IMR-90 (cell line): ENCODE measurements around the gene MTHFSD. TPM values are rescaled to one million over a fixed set of nuclear protein-coding genes. Genes with fewer than 3 reads are reported as not detected.

Experiments
- ATAC-seq: fragments of 200-7000 bp; cut with Tn5 transposase; 2 replicates; pipeline ENCODE4 v1.9.1; 2020; ENCODE audit warnings: low read depth, mild to moderate bottlenecking, moderate library complexity
- BruUV-seq: library from RNA; stranded (reverse); fragments of 400-500 nt; replicated peaks from 2 replicates; lab custom pipeline; 2021; lab: Mats Ljungman, UMichigan
- CTCF ChIA-PET: fragments of 300-600 bp; formaldehyde crosslinking; extraction: SDS; loops from one replicate; lab custom pipeline; 2021; ENCODE audit warnings: antibody characterized with exemption; lab: Yijun Ruan, JAX
- POLR2A ChIA-PET: fragments of 300-600 bp; sonication (Branson Sonifier 250); formaldehyde crosslinking; loops from one replicate; lab custom pipeline; 2022; ENCODE audit warnings: antibody characterized with exemption; ENCODE audit not compliant: unreplicated experiment; lab: Charles Lee
- DNase-seq: peaks from one replicate; pipeline ENCODE4 v3.0.0; 2013
- H2AFZ ChIP-seq: replicated peaks from 2 replicates; pipeline ENCODE3; 2013; ENCODE audit warnings: low read length, mild to moderate bottlenecking; ENCODE audit not compliant: poor library complexity
- H2AK5ac ChIP-seq: 2 replicates; pipeline ENCODE4 v1.6.1; 2013; ENCODE audit warnings: low read depth, low read length, inconsistent platforms
- H2AK9ac ChIP-seq: replicated peaks from 2 replicates; pipeline ENCODE3; 2013; ENCODE audit warnings: mild to moderate bottlenecking, low read depth, low read length, moderate library complexity; ENCODE audit not compliant: poor library complexity
- H2BK120ac ChIP-seq: 2 replicates; pipeline ENCODE4 v1.6.1; 2013; ENCODE audit warnings: low read depth, low read length, inconsistent platforms
- H2BK15ac ChIP-seq: 3 replicates; pipeline ENCODE4 v1.6.1; 2013; ENCODE audit warnings: low read depth, low read length, inconsistent platforms
- H2BK20ac ChIP-seq: 2 replicates; pipeline ENCODE4 v1.6.1; 2013; ENCODE audit warnings: low read depth, mild to moderate bottlenecking, inconsistent platforms, low read length, moderate library complexity
- H2BK5ac ChIP-seq: 2 replicates; pipeline ENCODE4 v1.6.1; 2013; ENCODE audit warnings: mild to moderate bottlenecking, low read depth, low read length, inconsistent platforms; ENCODE audit not compliant: poor library complexity, severe bottlenecking
- H3K14ac ChIP-seq: replicated peaks from 2 replicates; pipeline ENCODE4 v1.6.1; 2013; ENCODE audit warnings: low read depth, low read length, inconsistent platforms
- H3K18ac ChIP-seq: 2 replicates; pipeline ENCODE4 v1.6.1; 2013; ENCODE audit warnings: low read depth, low read length, control low read depth
- H3K23ac ChIP-seq: 2 replicates; pipeline ENCODE4 v1.6.1; 2013; ENCODE audit warnings: low read depth, low read length, inconsistent platforms
- H3K27ac ChIP-seq: 2 replicates; pipeline ENCODE4 v1.5.1; 2013; ENCODE audit warnings: mild to moderate bottlenecking, control low read depth, low read length; ENCODE audit not compliant: insufficient read depth
- H3K27me3 ChIP-seq: 2 replicates; pipeline ENCODE4 v1.6.1; 2013; ENCODE audit warnings: low read length; ENCODE audit not compliant: control insufficient read depth, insufficient read depth
- H3K36me3 ChIP-seq: 2 replicates; pipeline ENCODE4 v1.6.1; 2013; ENCODE audit warnings: low read length, mixed read lengths; ENCODE audit not compliant: control insufficient read depth, insufficient read depth
- H3K4ac ChIP-seq: 2 replicates; pipeline ENCODE4 v1.6.1; 2013; ENCODE audit warnings: low read depth, low read length, inconsistent platforms
- H3K4me1 ChIP-seq: 2 replicates; pipeline ENCODE4 v1.6.1; 2013; ENCODE audit warnings: low read length, mixed read lengths; ENCODE audit not compliant: control insufficient read depth, insufficient read depth
- H3K4me2 ChIP-seq: 2 replicates; pipeline ENCODE4 v1.6.1; 2013; ENCODE audit warnings: low read depth, mild to moderate bottlenecking, control low read depth, low read length, moderate library complexity
- H3K4me3 ChIP-seq: 2 replicates; pipeline ENCODE4 v1.5.1; 2013; ENCODE audit warnings: low read depth, mild to moderate bottlenecking, control low read depth, low read length, moderate library complexity; ENCODE audit not compliant: insufficient read depth
- H3K56ac ChIP-seq: 2 replicates; pipeline ENCODE4 v1.6.1; 2013; ENCODE audit warnings: low read length, inconsistent platforms; ENCODE audit not compliant: insufficient read depth; ENCODE audit errors: extremely low read depth
- H3K79me1 ChIP-seq, 2 experiments: 2 replicates each; pipeline ENCODE4 v1.6.1; 2013; ENCODE audit warnings: low read length in 2 of 2, inconsistent platforms in 1 of 2, low read depth in 1 of 2
- H3K9ac ChIP-seq: 2 replicates; pipeline ENCODE4 v1.6.1; 2013; ENCODE audit warnings: low read depth, low read length, control low read depth
- H3K9me1 ChIP-seq: 2 replicates; pipeline ENCODE4 v1.6.1; 2013; ENCODE audit warnings: low read length, inconsistent platforms; ENCODE audit not compliant: insufficient read depth
- H3K9me3 ChIP-seq: 2 replicates; pipeline ENCODE4 v1.6.1; 2013; ENCODE audit warnings: low read length; ENCODE audit not compliant: control insufficient read depth, insufficient read depth
- H4K20me1 ChIP-seq: 2 replicates; pipeline ENCODE4 v1.6.1; 2013; ENCODE audit warnings: low read length, inconsistent platforms; ENCODE audit not compliant: insufficient read depth
- H4K5ac ChIP-seq: 2 replicates; pipeline ENCODE4 v1.6.1; 2013; ENCODE audit warnings: mild to moderate bottlenecking, low read depth, low read length, control low read depth
- H4K8ac ChIP-seq, 2 experiments: 2 replicates each; pipeline ENCODE4 v1.6.1; 2013; ENCODE audit warnings: low read depth in 2 of 2, low read length in 2 of 2, control low read depth in 1 of 2, inconsistent platforms in 1 of 2
- H4K91ac ChIP-seq: 2 replicates; pipeline ENCODE4 v1.6.1; 2013; ENCODE audit warnings: low read depth, low read length, inconsistent platforms; ENCODE audit not compliant: insufficient read depth
- MAFK ChIP-seq: IDR thresholded peaks from 2 replicates; pipeline ENCODE4 v1.6.1; 2012; ENCODE audit warnings: low read depth, low read length, improper control_type of control experiment
- MAZ ChIP-seq: IDR thresholded peaks from 2 replicates; pipeline ENCODE4 v1.6.1; 2012; ENCODE audit warnings: low read depth, mild to moderate bottlenecking, low read length, improper control_type of control experiment, moderate library complexity, borderline replicate concordance
- POLR2A ChIP-seq: IDR thresholded peaks from 2 replicates; pipeline ENCODE4 v1.6.1; 2012; ENCODE audit warnings: mild to moderate bottlenecking, low read depth, low read length
- WGBS, 2 experiments: methylation state at CpG; one replicate each; pipeline versions ENCODE4 v1.1.5 to v1.1.7; 2013; ENCODE audit warnings: missing lambda C conversion rate in 2 of 2; ENCODE audit not compliant: insufficient read length in 1 of 2; ENCODE audit errors: extremely low coverage in 2 of 2; 5-methylcytosine and 5-hydroxymethylcytosine counted together
- dilution Hi-C: fragments of 300-500 bp; cut with HindIII; formaldehyde crosslinking; loops from one replicate; pipeline ENCODE4 v1.14.3; 2018; ENCODE audit warnings: low sequenced_read_pairs; ENCODE audit not compliant: unreplicated experiment
- in situ Hi-C: fragments of 300-500 bp; cut with MboI; formaldehyde crosslinking; loops from 3 replicates; pipeline ENCODE4 v1.14.3; 2019; ENCODE audit warnings: low sequenced_read_pairs, inconsistent platforms, mixed read lengths
- intact Hi-C: fragments of 100-400 bp; cut with micrococcal nuclease; formaldehyde crosslinking; loops from 2 replicates; pipeline ENCODE4 v1.10.0; 2022
- polyA plus RNA-seq, 3 experiments: library from polyadenylated mRNA; depleted of rRNA; stranded (reverse); fragments of >200 nt; gene quantifications; 2 replicates each; pipeline ENCODE4 v1.2.3, GENCODE V29; 2012; ENCODE audit warnings: low replicate concordance in 1 of 3
- total RNA-seq: library from RNA; depleted of rRNA; stranded (reverse); fragments of >200 nt; gene quantifications from 2 replicates; pipeline ENCODE4 v1.2.3, GENCODE V29; 2012

Gene MTHFSD
- total and polyA plus RNA-seq, 2 of the 4 experiments (the other 2 are of a cell fraction) = 8.2 to 16.8 TPM

GRCh38 chr16:86515777-86516622, 39.0 kb downstream of the MTHFSD start:
- Histone ChIP-seq H4K20me1 (peaks cover 64% of the 10 kb centered on the region), H3K9me3 (no peaks in the 10 kb centered on the region), H2AFZ (peak overlapping the region; percentile 63), H3K9ac (peak overlapping the region; percentile 100), H3K56ac (peak overlapping the region; percentile 99), H4K8ac (peak overlapping the region; percentile 83 to 91), H2BK15ac (no peak overlapping the region), H4K91ac (peak overlapping the region; percentile 71), H3K4me2 (peak overlapping the region; percentile 61), H3K9me1 (peaks cover 5% of the 10 kb centered on the region), H2BK120ac (peak overlapping the region; percentile 86), H2AK5ac (peak overlapping the region; percentile 46; the same call in 1 of the 2 replicates), H3K18ac (peak overlapping the region; percentile 36), H4K5ac (peak overlapping the region; percentile 20), H3K36me3 (peaks cover 65% of the 10 kb centered on the region), H3K27ac (peak overlapping the region; percentile 98), H2BK5ac (peak overlapping the region; percentile 97), H3K79me1 (peaks cover 0 to 39% of the 10 kb centered on the region in 2 experiments; a peak in 2 of 4 replicates), H3K4me1 (peaks cover 14% of the 10 kb centered on the region), H3K23ac (peak overlapping the region; percentile 80), H3K4me3 (peak overlapping the region; percentile 99), H2AK9ac (peak overlapping the region; percentile 89), H2BK20ac (no peak overlapping the region), H3K4ac (peak overlapping the region; percentile 97), H3K14ac (peak overlapping the region; percentile 94), H3K27me3 (no peaks in the 10 kb centered on the region)
- ChIA-PET CTCF (no interaction called here), POLR2A (interaction anchor here (0.6 to 0.7 kb wide), 2 partner anchors 9 to 302 kb away, joined by 3 read pairs; no protein-coding TSS in a partner anchor)
- BruUV-seq = no TSS peak
- in situ Hi-C loops = loop anchor here (5.0 kb wide), 2 partner anchors 444 to 694 kb away; no protein-coding TSS in a partner anchor
- intact Hi-C loops = no loop called here
- 0% methylated on average over 33 of the region's 64 CpGs; no CpG with 5 or more reads in 1 of the 2 experiments for WGBS, 2 experiments
- ATAC-seq = no peak
- dilution Hi-C loops = no loop called here
- TF ChIP-seq POLR2A = peak; percentile 64
- TF ChIP-seq MAFK = no peak
- TF ChIP-seq MAZ = 0 out of 2 replicates have a peak, but pooled peaks have one; percentile 10
- peak; percentile 51 for DNase-seq
